CD4-positive, alpha-beta T cell treated with Interleukin-2 at 100 ng/mL for 4 hours (primary cell): ENCODE data around the gene ZNF513.
"Not testable (repeated sequence)": the region's sequence is repeated elsewhere in the genome, so short reads cannot be mapped to it uniquely, and the experiment has no call there.

ENCODE experiments used
- DNase-seq: peaks from one replicate; pipeline ENCODE4 v3.0.0-alpha.2; 2020; ENCODE audit warnings: low spot score

ZNF513 gene

GRCh38 chr2:27356382-27357181 is 24.0 kb downstream of the ZNF513 start, which contains the start of gene GTF3C2:
TSS of gene GTF3C2 (minus strand) at chr2:27356764. CDS start at chr2:27343554, 13,210 bp downstream.
- DNase-seq, result peak; percentile 95

- DNase-seq, result no peak
These were observed 24.5 kb downstream of the ZNF513 start for GRCh38 chr2:27356056-27356381.

GRCh38 chr2:27354597-27354927 is 26.0 kb downstream of the ZNF513 start:
- no peak for DNase-seq

- DNase-seq, result no peak
These were observed 26.6 kb downstream of the ZNF513 start for GRCh38 chr2:27353762-27354596.

- DNase-seq, result not testable (repeated sequence)
These were observed 27.2 kb downstream of the ZNF513 start for GRCh38 chr2:27353386-27353761.

DNA sequence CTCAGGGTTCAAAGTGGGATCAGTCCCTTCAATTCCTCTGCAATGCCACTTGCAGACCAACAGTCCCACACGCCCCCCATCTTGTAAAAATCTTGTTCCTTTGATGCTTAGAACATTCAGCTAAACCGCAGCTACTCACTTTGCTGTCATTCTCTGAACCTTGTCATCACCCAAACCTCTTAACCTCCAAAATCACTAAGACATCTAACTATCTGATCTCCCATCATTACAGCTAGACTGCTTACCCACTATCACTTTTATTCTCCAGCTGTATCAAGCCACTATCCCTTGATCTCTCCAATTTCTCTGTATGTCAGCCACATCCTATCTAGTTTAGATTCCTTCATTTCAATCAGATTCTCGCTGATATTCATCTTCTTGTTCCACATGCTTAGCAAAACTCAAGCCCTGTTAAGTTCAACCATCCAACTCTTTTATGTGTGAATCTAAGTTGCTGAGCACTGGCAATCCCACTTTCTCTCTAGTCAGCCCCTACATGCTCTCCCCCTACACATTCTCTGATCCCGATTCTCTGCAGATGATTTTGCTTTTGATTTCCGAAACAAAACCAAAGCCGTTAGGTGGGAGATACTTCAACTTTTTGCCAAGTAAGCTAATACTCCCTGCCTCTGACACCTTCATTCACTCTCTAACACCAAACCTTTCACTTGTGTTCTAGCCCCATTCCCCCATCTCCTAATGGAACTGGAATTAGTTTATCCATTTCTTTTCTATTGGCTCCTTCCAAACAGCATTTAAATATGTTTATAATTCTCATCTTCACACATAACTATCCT is 28.5 kb downstream of the ZNF513 start:
- DNase-seq, result peak; percentile 26

GRCh38 chr2:27350106-27350693 is 30.3 kb downstream of the ZNF513 start:
- no peak for DNase-seq

DNA sequence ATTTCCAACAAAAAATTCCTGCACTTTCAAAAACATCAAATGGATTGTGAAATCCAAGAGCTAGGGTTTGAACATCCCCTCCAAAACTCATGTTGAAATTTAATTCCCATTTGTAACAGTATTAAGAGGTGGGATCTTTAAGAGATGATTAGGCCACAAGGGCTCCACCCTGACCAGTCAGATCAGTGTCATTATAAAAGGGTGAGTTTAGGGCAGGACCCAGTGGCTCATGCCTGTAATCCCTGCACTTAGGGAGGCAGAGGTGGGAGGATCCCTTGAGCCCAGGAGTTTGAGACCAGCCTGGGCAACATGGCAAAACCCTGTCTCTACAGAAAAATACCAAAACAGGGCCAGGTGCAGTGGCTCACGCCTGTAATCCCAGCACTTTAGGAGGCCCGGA is 32.9 kb downstream of the ZNF513 start:
- DNase-seq, result no peak

DNA sequence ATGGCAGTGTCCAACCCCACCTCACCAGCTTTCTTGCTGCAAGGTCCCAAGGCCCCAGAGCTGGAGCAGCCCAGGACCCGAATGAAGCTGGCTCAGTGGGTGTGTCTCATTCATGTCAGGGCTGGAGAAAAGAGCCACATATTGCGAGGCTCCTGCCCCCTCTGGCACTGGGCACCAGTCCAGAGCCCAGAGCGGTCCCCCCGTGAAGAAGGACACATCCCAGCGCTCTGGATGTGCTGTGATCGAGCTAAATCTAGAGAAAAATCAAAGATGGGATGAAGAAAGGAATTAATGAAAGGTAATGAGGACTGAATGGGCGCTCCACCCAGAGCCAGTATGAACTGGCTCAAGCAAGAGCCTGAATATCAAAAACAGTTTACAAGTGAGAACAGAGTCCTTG is 44.4 kb downstream of the ZNF513 start:
- no peak for DNase-seq

- DNase-seq, result no peak
These were observed 45.2 kb downstream of the ZNF513 start for GRCh38 chr2:27335311-27335710.
